Left ventricle myocardium superior (tissue), 1 donor: ENCODE data around the gene HOXA5. TPM values are rescaled to one million over a fixed set of nuclear protein-coding genes. Genes with fewer than 3 reads are reported as not detected.

Source experiments
- ATAC-seq: fragments of 200-7000 bp; cut with Tn5 transposase; one replicate; pipeline ENCODE4 v1.9.1; 2020; ENCODE audit warnings: mild to moderate bottlenecking, moderate library complexity
- DNase-seq: peaks from one replicate; pipeline ENCODE4 v3.0.0-alpha.2; 2020
- intact Hi-C: fragments of 100-400 bp; cut with micrococcal nuclease; formaldehyde crosslinking; loops from one replicate; pipeline ENCODE4 v1.11.0; 2022
- total RNA-seq: library from RNA; stranded (reverse); fragmentation: NEBNext Ultra II Directional; extraction: Animal tissue kit (Norgen Biotek cat#: 25700); gene quantifications from one replicate; pipeline ENCODE4 v1.2.1, GENCODE V29; 2021
- donor health status: DM: no; HTN: yes; CAD: no; lungs with severe emphysema.

The HOXA5 gene
- total RNA-seq, 1 donor from 2014 or later, result not detected

DNA sequence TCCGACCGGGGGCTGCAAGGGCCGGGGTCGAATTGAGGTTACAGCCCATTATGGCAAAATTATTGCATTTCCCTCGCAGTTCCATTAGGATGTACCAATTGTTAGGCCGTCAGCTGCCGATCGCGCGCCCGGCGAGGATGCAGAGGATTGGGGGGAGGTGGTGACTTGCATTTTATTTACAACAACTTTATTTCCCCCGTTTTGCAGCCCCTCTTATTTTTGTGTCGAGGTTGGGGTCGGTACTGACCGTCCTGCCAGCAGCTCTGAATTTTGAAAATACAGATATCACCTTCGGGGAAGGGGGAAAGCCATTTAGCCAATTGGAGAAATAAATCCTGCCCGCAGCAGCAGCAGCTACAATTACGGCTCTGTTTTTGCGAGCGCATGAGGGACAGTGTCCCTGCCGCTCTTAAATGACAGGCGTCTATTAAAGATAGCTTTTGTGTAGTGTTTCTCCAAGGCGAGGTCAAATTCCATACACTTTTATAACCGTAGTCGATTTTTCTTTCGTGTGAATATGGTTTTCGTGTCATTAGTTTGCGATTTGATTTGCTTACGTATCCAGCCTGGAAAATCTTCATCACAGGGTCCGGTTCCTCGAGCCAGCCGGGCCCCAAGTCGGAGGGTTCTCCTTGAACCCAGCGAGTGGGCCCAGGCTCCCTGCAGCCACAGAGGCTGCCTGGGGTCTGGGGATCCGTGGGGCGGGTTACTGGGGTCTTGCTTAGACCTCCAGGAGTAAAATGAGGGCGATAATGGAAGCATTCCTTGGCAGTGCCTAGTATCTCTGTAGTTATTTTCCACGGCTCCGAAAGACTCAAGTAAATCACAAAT lies 684 bp upstream of the HOXA5 start:
- intact Hi-C loops, result no loop called here
- no peak for DNase-seq
- no peak for ATAC-seq

GRCh38 chr7:27142580-27143022 lies 880 bp downstream of the HOXA5 start:
- intact Hi-C loops, result no loop called here
- ATAC-seq (no peak), DNase-seq (no peak)

DNA sequence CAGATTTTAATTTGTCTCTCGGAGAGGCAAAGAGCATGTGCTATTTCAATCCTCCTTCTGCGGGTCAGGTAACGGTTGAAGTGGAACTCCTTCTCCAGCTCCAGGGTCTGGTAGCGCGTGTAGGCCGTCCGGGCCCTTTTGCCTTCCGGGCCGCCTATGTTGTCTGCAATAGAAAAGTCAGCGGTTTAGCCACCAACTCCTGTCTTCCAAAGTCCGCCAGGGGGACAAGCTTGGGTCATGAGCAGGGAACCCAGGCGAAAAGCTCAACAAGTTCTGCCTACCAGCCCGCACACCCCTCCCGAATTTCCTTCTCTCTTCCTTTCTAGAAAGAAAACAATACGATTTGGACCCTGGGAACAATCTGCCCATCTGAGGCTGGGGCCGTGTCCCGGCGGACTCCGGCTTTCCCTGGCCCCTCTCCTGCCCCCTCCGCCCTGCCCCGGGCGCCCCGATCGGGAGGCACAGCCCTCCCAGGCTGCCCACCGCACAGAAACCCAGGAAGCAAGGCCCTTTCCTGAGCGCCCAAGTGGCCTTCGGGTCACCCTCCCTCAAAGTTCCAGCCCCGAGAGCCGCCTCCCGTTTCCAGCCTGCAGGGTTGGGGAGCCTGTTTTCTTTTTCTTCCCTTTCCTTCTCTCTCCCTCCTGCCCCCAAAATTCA lies 1.4 kb downstream of the HOXA5 start:
- ATAC-seq (no peak), DNase-seq (no peak)
- intact Hi-C loops, result no loop called here

GRCh38 chr7:27141137-27141922 lies 2.2 kb downstream of the HOXA5 start:
- intact Hi-C loops, result no loop called here
- DNase-seq (no peak), ATAC-seq (no peak)

DNA sequence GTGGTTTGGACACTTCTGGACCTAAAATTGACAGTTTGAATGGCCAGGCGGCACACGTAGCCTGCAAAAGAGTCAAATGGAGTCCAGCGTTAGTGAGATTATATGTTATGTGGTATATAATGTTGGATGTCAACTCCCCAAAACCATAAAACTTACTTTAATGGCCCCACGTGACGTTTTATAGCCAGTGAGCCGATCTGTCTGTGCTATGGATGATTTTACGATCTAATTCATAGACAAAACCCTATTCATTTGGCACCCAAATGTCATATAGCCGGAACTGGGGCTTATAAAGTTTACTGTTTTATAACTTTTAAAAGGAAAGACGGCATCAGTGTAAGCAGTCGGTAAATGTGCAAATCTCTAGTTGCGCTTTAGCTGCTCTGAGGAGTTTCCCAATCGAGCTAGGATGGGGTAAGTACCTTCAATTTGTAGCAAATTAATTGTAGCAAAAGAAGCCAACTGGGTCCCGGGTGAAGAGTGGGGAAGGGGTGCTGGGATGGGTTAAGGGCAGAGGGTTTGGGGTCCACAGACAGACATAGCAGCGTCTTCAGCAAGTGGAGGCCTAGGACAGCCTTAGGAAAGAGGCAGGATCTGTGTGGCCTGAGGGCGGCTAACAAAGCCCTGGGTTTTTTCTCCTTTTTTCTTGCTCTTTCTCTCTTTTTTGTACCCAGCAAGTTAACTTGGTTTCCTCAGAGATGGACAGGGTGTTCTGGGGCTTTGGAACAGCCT lies 3.2 kb downstream of the HOXA5 start:
- no peak for ATAC-seq
- intact Hi-C loops, result no loop called here
- DNase-seq, result no peak

DNA sequence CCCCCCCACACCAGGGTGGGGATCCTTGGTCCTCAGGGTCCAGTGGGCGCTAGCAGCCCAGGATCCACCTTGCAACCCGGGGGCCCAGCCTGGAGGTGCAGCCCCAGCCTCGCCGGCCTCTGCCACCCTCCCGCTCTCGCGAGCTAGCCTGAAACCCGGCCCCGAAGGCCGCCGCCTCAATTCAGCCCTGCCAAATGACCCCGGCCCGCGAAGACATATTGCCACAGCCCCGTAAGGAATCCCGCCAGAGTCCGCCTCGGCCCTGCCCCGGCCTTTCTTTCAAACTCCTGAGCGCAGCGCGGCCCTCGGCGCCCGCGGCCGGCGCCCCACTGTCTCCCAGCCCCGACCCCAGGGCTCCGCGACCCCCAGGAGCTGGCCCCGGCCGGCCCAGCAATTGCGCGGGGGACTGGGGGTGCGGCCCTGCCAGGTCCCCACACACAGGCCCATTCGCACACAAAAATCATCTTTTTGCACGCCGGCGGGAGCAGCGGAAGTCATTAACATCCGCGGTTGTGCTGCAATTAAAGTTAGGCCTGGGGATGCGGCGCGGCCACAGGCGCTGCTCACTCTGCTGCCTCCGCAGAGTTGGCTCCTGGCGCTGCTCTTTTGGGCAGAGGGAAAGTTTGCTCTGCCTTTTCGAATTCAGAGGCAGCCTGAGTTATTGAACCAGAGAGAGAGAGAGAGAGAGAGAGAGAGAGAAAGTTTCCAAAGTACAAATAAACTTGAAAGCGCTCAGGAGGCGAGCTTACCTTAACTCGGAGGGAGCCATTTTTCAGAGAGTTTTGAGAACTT lies 4.0 kb downstream of the HOXA5 start:
- intact Hi-C loops, result no loop called here
- ATAC-seq (no peak), DNase-seq (no peak)

- no peak for ATAC-seq
- no peak for DNase-seq
- intact Hi-C loops, result no loop called here
Measured at GRCh38 chr7:27138985-27139333, 4.5 kb downstream of the HOXA5 start.

DNA sequence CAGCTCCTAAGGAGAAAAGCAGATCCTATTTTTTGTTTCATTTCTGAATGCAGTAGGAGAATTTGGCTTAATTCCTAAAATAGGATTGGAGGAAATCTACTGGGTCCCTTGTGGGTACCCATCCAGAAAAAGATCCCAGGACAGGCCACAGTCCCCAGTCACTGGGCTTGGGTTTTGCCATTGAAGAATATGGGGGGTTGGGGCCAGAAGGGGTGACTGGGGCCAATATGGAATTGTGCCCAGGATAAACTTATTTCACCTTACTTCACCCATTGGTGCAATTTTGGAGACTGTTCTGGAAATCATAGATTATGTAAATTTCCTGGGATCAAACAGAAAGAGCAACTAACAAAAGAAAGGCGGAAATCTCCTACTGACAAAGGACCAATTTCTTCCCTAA lies 5.0 kb downstream of the HOXA5 start:
- intact Hi-C loops, result no loop called here
- ATAC-seq, result no peak
- no peak for DNase-seq

DNA sequence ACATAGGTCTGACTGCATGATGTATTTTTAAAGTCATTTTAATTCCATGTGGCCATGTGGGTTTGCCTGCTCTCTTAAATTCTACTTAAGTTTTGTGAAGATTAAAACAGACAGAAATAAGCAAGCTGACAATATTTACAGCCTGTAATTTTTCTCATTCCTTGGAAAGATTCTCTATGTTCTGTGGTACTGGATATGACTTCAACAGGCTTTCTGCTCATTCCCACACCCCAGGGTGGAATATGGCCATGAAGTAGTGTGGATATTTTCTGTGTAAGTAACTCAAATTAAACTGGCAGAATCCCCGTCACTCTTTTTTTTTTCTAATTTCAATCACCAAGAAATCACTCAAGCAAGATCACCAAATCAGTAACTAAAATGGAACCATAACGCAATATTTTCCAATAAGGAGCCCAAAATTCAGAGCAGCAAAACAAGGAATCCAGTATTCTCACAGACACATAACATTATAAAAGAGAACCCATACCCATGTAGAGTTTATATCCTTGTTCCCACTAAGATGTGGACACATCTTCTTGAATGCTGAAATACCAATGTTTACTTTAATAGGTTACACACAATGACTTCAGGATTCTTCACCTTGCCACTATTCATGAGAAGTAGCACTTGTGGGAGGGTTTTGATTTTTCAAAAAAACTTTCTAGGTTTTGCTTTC lies 5.7 kb downstream of the HOXA5 start:
- intact Hi-C loops, result no loop called here
- ATAC-seq (no peak), DNase-seq (no peak)

DNA sequence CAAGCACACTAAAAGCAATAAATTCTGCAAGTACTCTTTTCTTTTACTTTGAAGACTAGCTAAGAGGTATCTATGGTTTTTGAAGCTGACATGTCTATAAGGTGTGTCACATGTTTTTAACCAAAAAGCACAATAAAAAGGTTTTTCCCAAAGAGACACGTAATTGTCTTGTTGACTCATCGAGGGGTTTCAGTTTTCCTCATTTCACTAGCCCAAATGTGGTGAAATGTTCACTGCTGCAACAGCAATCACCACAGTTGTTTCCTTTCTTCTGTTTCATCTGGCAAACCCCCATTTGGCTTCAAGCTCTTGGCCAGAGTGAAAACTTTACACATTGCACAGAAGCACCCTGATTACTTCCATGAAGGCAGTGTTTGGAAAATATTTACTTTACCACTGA lies 9.1 kb downstream of the HOXA5 start:
- no peak for ATAC-seq
- intact Hi-C loops, result no loop called here

DNA sequence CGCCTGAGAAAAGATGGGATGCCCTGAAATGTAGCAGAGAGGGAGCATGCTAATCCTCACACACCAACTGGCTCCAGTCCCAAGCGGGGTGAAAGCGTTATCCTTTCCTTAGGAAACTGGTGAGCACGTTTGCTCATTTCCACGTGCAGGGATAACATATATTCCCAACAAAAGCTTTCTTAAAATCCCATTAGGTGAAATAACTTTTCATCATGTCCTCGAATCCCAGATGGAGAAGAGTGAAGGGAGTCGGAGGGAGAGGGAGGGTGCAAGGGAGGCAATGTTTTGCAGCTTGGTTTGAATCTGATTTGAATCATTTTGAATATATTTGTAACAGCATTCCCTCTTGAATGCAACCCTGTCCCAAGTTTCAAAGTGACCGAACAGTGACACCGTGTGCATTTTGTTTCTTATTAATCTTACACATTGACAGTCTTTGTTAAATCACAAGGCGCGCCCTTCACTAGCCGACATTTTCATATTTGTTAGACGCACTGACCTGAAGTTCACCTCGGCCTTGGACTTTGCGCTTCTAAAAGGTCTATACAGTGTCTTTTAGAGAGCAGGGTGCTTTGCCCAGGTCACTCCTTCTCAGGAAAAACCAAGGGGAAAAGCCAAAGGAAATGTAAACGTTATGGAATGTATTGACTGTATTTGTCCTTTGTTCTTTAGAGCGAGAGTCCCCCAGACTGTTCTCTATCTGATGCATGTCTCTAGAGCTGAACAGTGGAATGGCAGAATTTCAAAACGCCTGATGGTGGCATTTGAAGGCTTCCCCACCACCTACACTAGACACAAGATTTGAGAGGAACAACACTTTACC lies 9.9 kb downstream of the HOXA5 start:
- DNase-seq, result no peak
- intact Hi-C loops, result no loop called here
- no peak for ATAC-seq

More for the DNA sequence above, 9.1 kb downstream of the HOXA5 start:
- no peak for DNase-seq

DNA sequence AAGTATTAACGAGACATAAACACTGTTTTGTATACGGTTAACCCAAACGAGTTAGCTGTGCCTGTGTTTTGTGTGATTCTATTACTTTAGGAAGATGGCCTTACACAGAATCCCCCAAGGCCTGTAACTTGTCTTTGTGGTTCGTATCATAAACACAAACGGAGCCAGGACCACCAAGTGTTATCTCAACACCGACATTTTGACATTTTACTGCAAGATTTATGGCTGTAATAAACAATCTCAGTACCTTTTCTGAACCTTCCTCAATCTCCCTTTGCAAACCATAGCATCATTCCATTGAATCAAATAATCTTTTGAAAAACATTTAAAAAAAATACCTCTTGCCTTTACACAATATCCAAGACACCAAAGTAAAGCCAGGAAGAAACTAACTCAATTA lies 10.5 kb downstream of the HOXA5 start:
- intact Hi-C loops, result no loop called here
- DNase-seq, result no peak
- ATAC-seq, result no peak

- intact Hi-C loops, result no loop called here
- ATAC-seq, result no peak
- DNase-seq, result no peak
Measured at GRCh38 chr7:27132214-27132613, 11.3 kb downstream of the HOXA5 start.

- intact Hi-C loops, result no loop called here
- DNase-seq (no peak), ATAC-seq (no peak)
Measured at GRCh38 chr7:27131390-27131819, 12.1 kb downstream of the HOXA5 start.

- intact Hi-C loops, result no loop called here
- ATAC-seq (peak; percentile 85), DNase-seq (peak; percentile 85)
Measured at GRCh38 chr7:27130540-27131389, 12.7 kb downstream of the HOXA5 start, which contains the start of gene HOXA4. Gene HOXA4 (minus strand): TSS chr7:27130757. CDS start chr7:27130733, 24 bp downstream.
